MCF 10A (cell line): ENCODE data around the gene RNF213. TPM values are rescaled to one million over a fixed set of nuclear protein-coding genes. Genes with fewer than 3 reads are reported as not detected.

Source experiments
- BruUV-seq: library from RNA; stranded (reverse); fragments of 400-500 nt; replicated peaks from 2 replicates; lab custom pipeline; 2021; lab: Mats Ljungman, UMichigan
- CTCF ChIA-PET: fragments of 300-600 bp; sonication (Branson Sonifier 250); formaldehyde crosslinking; extraction: SDS; loops from one replicate; lab custom pipeline; 2021; ENCODE audit warnings: antibody characterized with exemption, inconsistent platforms; lab: Yijun Ruan, JAX
- POLR2A ChIA-PET: fragments of 300-600, 350-650 bp; sonication (Branson Sonifier 250); formaldehyde crosslinking; extraction: SDS; loops from one replicate; lab custom pipeline; 2020; ENCODE audit warnings: antibody characterized with exemption, inconsistent platforms; lab: Yijun Ruan, JAX
- DNase-seq: peaks from one replicate; pipeline ENCODE4 v3.0.0-alpha.2; 2018; ENCODE audit not compliant: unreplicated experiment
- H3K27ac Mint-ChIP-seq: one replicate; pipeline ENCODE4 v1.8.0; 2022; ENCODE audit warnings: mild to moderate bottlenecking, low read depth, mixed read lengths; ENCODE audit not compliant: unreplicated experiment
- H3K27me3 Mint-ChIP-seq: one replicate; pipeline ENCODE4 v1.8.0; 2022; ENCODE audit warnings: mixed read lengths; ENCODE audit not compliant: insufficient read depth, unreplicated experiment
- H3K36me3 Mint-ChIP-seq: one replicate; pipeline ENCODE4 v1.8.0; 2022; ENCODE audit warnings: mild to moderate bottlenecking, moderate library complexity, mixed read lengths; ENCODE audit not compliant: insufficient read depth, unreplicated experiment
- H3K4me1 Mint-ChIP-seq: one replicate; pipeline ENCODE4 v1.8.0; 2022; ENCODE audit warnings: mixed read lengths; ENCODE audit not compliant: insufficient read depth, unreplicated experiment
- H3K4me3 Mint-ChIP-seq: one replicate; pipeline ENCODE4 v1.8.0; 2022; ENCODE audit warnings: mild to moderate bottlenecking, moderate library complexity, mixed read lengths; ENCODE audit not compliant: unreplicated experiment
- H3K9me3 Mint-ChIP-seq: one replicate; pipeline ENCODE4 v1.8.0; 2022; ENCODE audit warnings: mixed read lengths; ENCODE audit not compliant: unreplicated experiment
- CTCF ChIP-seq: fragments of 200-600 bp; IDR thresholded peaks from one replicate; pipeline ENCODE4 v1.8.0; 2022; ENCODE audit warnings: antibody characterized with exemption, mild to moderate bottlenecking; ENCODE audit not compliant: unreplicated experiment
- intact Hi-C: fragments of 100-400 bp; cut with micrococcal nuclease; formaldehyde crosslinking; loops from 2 replicates; pipeline ENCODE4 v1.14.1; 2022
- total RNA-seq: library from RNA; stranded (reverse); gene quantifications from 2 replicates; pipeline ENCODE4 v1.2.3, GENCODE V29; 2022

RNF213 gene
- total RNA-seq, 1 experiment from 2014 or later = 50.5 TPM

DNA sequence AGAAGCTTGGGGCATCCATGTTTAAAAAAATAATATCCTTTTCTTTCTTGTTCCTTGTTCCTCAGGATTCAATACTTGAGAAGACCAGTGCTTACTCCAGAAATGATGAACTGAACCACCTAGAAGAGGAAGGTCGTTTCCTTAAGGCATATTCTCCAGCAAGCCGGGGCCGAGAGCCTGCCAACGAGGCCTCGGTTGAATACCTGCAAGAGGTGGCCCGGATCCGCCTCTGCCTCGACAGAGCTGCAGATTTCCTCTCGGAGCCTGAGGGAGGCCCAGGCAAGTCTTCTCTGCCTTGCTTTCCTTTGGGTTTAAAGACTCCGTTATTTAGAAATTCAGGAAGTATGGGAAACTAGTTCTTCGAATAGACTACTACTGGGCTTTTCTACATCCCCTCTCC is 111.8 kb downstream of the RNF213 start:
- H3K4me3 Mint-ChIP-seq = no peak overlapping the region
- H3K27me3 Mint-ChIP-seq = no peaks in the 10 kb centered on the region
- peaks cover 98% of the 10 kb centered on the region for H3K36me3 Mint-ChIP-seq
- ChIA-PET POLR2A (no interaction called here), CTCF (no interaction called here)
- no peaks in the 10 kb centered on the region for H3K4me1 Mint-ChIP-seq
- no peak overlapping the region for H3K27ac Mint-ChIP-seq
- H3K9me3 Mint-ChIP-seq = no peaks in the 10 kb centered on the region
- DNase-seq = no peak
- intact Hi-C loops = no loop called here
- BruUV-seq = no TSS peak
- no peak for TF ChIP-seq CTCF

- Mint-ChIP-seq H3K36me3 (peaks cover 98% of the 10 kb centered on the region), H3K4me1 (no peaks in the 10 kb centered on the region), H3K27me3 (no peaks in the 10 kb centered on the region), H3K27ac (no peak overlapping the region), H3K9me3 (no peaks in the 10 kb centered on the region), H3K4me3 (no peak overlapping the region)
- no peak for TF ChIP-seq CTCF
- intact Hi-C loops = no loop called here
- ChIA-PET CTCF (no interaction called here), POLR2A (no interaction called here)
- no peak for DNase-seq
- BruUV-seq = no TSS peak
These were observed 112.4 kb downstream of the RNF213 start for GRCh38 chr17:80372922-80373570.

- CTCF ChIA-PET = interaction anchor here (1.1 kb wide), 1 partner anchor 179 kb away, joined by 3 read pairs; no protein-coding TSS in a partner anchor
- peaks cover 93% of the 10 kb centered on the region for H3K36me3 Mint-ChIP-seq
- POLR2A ChIA-PET = interaction anchor here (0.7 kb wide), 1 partner anchor 1269 kb away, joined by 3 read pairs; no protein-coding TSS in a partner anchor
- H3K27me3 Mint-ChIP-seq = no peaks in the 10 kb centered on the region
- no peak overlapping the region for H3K4me3 Mint-ChIP-seq
- no peak for TF ChIP-seq CTCF
- no TSS peak for BruUV-seq
- DNase-seq = no peak
- H3K4me1 Mint-ChIP-seq = no peaks in the 10 kb centered on the region
- no peak overlapping the region for H3K27ac Mint-ChIP-seq
- intact Hi-C loops = no loop called here
- H3K9me3 Mint-ChIP-seq = no peaks in the 10 kb centered on the region
These were observed 113.5 kb downstream of the RNF213 start for GRCh38 chr17:80374039-80374731.

DNA sequence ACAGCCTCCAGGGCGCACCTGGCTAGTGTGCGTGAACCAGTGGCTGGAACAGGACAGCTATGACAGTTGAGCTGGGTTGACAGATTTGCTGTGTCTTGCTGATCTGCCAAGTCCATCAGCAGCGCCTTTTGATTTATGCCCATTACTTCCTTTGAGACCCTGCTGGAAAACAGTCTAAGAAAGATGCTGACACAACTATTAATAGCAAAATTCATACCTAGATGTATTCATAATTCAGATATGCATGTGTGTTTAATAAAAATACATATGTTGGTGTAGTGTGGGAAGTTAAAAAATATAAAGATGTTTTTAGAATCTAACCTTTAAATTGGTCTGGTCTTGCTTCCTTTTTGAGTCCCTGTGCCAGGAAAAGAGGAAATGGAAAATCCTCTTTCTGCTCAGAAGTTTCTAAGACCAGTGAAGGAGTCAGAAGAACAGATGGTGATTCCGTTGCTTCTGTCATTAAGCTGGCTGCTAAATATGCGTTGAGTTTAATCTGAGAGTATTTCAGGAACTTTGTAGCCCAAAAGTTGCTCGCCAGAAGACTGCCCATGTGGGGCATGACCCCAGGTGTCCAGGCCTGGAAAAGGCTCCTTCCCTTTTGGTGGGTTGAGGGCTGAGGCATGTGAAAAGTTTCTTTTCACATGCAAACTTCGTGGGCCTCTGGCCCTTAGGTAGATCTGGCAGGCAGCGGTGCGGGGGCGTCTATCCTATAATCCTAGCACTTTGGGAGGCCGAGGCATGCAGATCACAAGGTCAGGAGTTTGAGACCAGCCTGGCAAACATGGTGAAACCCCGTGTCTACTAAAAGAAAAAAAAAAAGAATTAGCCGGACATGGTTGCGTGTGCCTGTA is 114.3 kb downstream of the RNF213 start:
- ChIA-PET POLR2A (no interaction called here), CTCF (interaction anchor here (1.1 kb wide), 1 partner anchor 179 kb away, joined by 3 read pairs; no protein-coding TSS in a partner anchor)
- peaks cover 92% of the 10 kb centered on the region for H3K36me3 Mint-ChIP-seq
- DNase-seq = no peak
- BruUV-seq = no TSS peak
- no peaks in the 10 kb centered on the region for H3K9me3 Mint-ChIP-seq
- no peaks in the 10 kb centered on the region for H3K4me1 Mint-ChIP-seq
- no peaks in the 10 kb centered on the region for H3K27me3 Mint-ChIP-seq
- intact Hi-C loops = no loop called here
- TF ChIP-seq CTCF = no peak
- H3K27ac Mint-ChIP-seq = no peak overlapping the region
- H3K4me3 Mint-ChIP-seq = no peak overlapping the region
